Keratinocyte (primary cell): ENCODE data around the gene ITPKC. TPM values are rescaled to one million over a fixed set of nuclear protein-coding genes. Genes with fewer than 3 reads are reported as not detected.

Experiments used
- DNase-seq: peaks from one replicate; pipeline ENCODE4 v3.0.0-alpha.2; 2011; ENCODE audit warnings: low read depth, missing footprints, low spot score
- FAIRE-seq: peaks from 2 replicates; lab custom pipeline; 2011; peaks lifted over from hg19 to GRCh38; lab: Jason Lieb, UNC
- H2AFZ ChIP-seq: 2 replicates; pipeline ENCODE4 v1.6.0; 2012; ENCODE audit warnings: low read length, control low read depth, inconsistent platforms; ENCODE audit not compliant: control insufficient read depth
- H3K27ac ChIP-seq: 2 replicates; pipeline ENCODE4 v1.5.1; 2011; ENCODE audit warnings: low read length; ENCODE audit not compliant: control insufficient read depth, insufficient read depth
- H3K27me3 ChIP-seq: 3 replicates; pipeline ENCODE4 v1.6.0; 2011; ENCODE audit warnings: low read length; ENCODE audit not compliant: control insufficient read depth, insufficient read depth; ENCODE audit errors: extremely low read depth
- H3K36me3 ChIP-seq, 2 experiments: 2 replicates in 1 of 2; 3 replicates in 1 of 2; pipeline ENCODE4 v1.5.1; 2011; ENCODE audit warnings: low read length in 2 of 2, mild to moderate bottlenecking in 1 of 2; ENCODE audit not compliant: control insufficient read depth in 2 of 2, insufficient read depth in 2 of 2; ENCODE audit errors: extremely low read depth in 1 of 2
- H3K4me1 ChIP-seq: 3 replicates; pipeline ENCODE4 v1.5.1; 2011; ENCODE audit warnings: low read length; ENCODE audit not compliant: control insufficient read depth, insufficient read depth; ENCODE audit errors: extremely low read depth
- H3K4me2 ChIP-seq: 3 replicates; pipeline ENCODE4 v1.6.0; 2011; ENCODE audit warnings: low read depth, low read length; ENCODE audit not compliant: control insufficient read depth, insufficient read depth; ENCODE audit errors: extremely low read depth
- H3K4me3 ChIP-seq, 3 experiments: fragments of 200-600 bp in 1 of 3; sonication (generic) in 1 of 3; 2 replicates in 2 of 3; 3 replicates in 1 of 3; pipeline ENCODE4 v1.5.1; 2011 to 2016; ENCODE audit warnings: low read length in 3 of 3, mild to moderate bottlenecking in 3 of 3, control low read depth in 2 of 3, inconsistent platforms in 1 of 3, low read depth in 1 of 3, mixed read lengths in 1 of 3, mixed run types in 1 of 3, moderate library complexity in 1 of 3; ENCODE audit not compliant: control insufficient read depth in 2 of 3, insufficient read depth in 2 of 3; ENCODE audit errors: extremely low read depth in 1 of 3
- H3K79me2 ChIP-seq: 2 replicates; pipeline ENCODE4 v1.6.0; 2012; ENCODE audit warnings: low read length; ENCODE audit not compliant: control insufficient read depth, insufficient read depth
- H3K9ac ChIP-seq: 3 replicates; pipeline ENCODE4 v1.6.0; 2011; ENCODE audit warnings: low read length; ENCODE audit not compliant: control insufficient read depth, insufficient read depth; ENCODE audit errors: extremely low read depth
- H3K9me1 ChIP-seq: 3 replicates; pipeline ENCODE4 v1.6.0; 2011; ENCODE audit warnings: low read length; ENCODE audit not compliant: control insufficient read depth, insufficient read depth; ENCODE audit errors: extremely low read depth
- H3K9me3 ChIP-seq: 2 replicates; pipeline ENCODE4 v1.5.1; 2012; ENCODE audit warnings: low read depth, low read length; ENCODE audit not compliant: control insufficient read depth
- H4K20me1 ChIP-seq: 3 replicates; pipeline ENCODE4 v1.6.0; 2011; ENCODE audit warnings: low read length; ENCODE audit not compliant: control insufficient read depth, insufficient read depth; ENCODE audit errors: extremely low read depth
- EZH2 ChIP-seq: IDR thresholded peaks from one replicate; pipeline ENCODE4 v1.6.1; 2012; ENCODE audit warnings: inconsistent platforms, mild to moderate bottlenecking, low read length, moderate library complexity
- dilution Hi-C: fragments of 300-500 bp; cut with MboI; formaldehyde crosslinking; loops from one replicate; pipeline ENCODE4 v1.7.0; 2020; ENCODE audit warnings: low sequenced_read_pairs; ENCODE audit not compliant: extremely low pct_ligation_motif_present
- polyA plus RNA-seq, 5 experiments: library from polyadenylated mRNA; depleted of rRNA in 3 of 5; stranded (reverse) in 3 of 5; stranded (forward) in 1 of 5; unstranded in 1 of 5; fragments of >200 nt; gene quantifications; 1 replicate in 1 of 5; 2 replicates in 3 of 5; 3 replicates in 1 of 5; pipeline versions ENCODE4 v1.2.1 to v1.2.3, GENCODE V29; 2011 to 2012; ENCODE audit warnings: missing spikeins in 2 of 5, low read depth in 1 of 5, low replicate concordance in 1 of 5
- TF ChIP-seq, protein P1 (sequence below), 3 experiments: IDR thresholded peaks in 1 of 3; conservative IDR thresholded peaks in 1 of 3; optimal IDR thresholded peaks in 1 of 3; 2 replicates in 2 of 3; 3 replicates in 1 of 3; pipeline versions ENCODE3 to v1.5.1; 2011; ENCODE audit warnings: low read length in 3 of 3, mild to moderate bottlenecking in 3 of 3, moderate library complexity in 2 of 3, control low read depth in 1 of 3, inconsistent platforms in 1 of 3; ENCODE audit not compliant: insufficient read depth in 2 of 3; ENCODE audit errors: extremely low read depth in 1 of 3

The ITPKC gene
- polyA plus RNA-seq, 1 donor (not counting 4 experiments of a cell fraction or from before 2014, with no cell fraction given): 17.2 TPM

GRCh38 chr19:40778706-40779284 is 61.9 kb downstream of the ITPKC start:
- peak overlapping the region; percentile 93 for H3K9ac ChIP-seq
- H2AFZ ChIP-seq: peak overlapping the region; percentile 86
- FAIRE-seq (no peak), DNase-seq (no peak)
- peak overlapping the region; percentile 98 for H3K27ac ChIP-seq
- H3K27me3 ChIP-seq: no peaks in the 10 kb centered on the region
- no peaks in the 10 kb centered on the region for H4K20me1 ChIP-seq
- no peaks in the 10 kb centered on the region for H3K79me2 ChIP-seq
- TF ChIP-seq, protein P1, sequence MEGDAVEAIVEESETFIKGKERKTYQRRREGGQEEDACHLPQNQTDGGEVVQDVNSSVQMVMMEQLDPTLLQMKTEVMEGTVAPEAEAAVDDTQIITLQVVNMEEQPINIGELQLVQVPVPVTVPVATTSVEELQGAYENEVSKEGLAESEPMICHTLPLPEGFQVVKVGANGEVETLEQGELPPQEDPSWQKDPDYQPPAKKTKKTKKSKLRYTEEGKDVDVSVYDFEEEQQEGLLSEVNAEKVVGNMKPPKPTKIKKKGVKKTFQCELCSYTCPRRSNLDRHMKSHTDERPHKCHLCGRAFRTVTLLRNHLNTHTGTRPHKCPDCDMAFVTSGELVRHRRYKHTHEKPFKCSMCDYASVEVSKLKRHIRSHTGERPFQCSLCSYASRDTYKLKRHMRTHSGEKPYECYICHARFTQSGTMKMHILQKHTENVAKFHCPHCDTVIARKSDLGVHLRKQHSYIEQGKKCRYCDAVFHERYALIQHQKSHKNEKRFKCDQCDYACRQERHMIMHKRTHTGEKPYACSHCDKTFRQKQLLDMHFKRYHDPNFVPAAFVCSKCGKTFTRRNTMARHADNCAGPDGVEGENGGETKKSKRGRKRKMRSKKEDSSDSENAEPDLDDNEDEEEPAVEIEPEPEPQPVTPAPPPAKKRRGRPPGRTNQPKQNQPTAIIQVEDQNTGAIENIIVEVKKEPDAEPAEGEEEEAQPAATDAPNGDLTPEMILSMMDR (optimal IDR thresholded peaks at IDR 0.05 in 1 of 3, IDR thresholded peaks at IDR 0.05 in 1 of 3, conservative IDR thresholded peaks at IDR 0.05 in 1 of 3; ENCODE audit: extremely low read depth in 1 of 3, insufficient read depth in 2 of 3, low read length in 3 of 3): no peak
- no peak for TF ChIP-seq EZH2
- H3K4me3 ChIP-seq: peak overlapping the region; percentile 70 to 96 (median 81)
- H3K36me3 ChIP-seq: no peaks in the 10 kb centered on the region
- dilution Hi-C loops: no loop called here
- H3K9me3 ChIP-seq: no peaks in the 10 kb centered on the region
- H3K4me1 ChIP-seq: peaks cover 26% of the 10 kb centered on the region
- no peaks in the 10 kb centered on the region for H3K9me1 ChIP-seq
- H3K4me2 ChIP-seq: peak overlapping the region; percentile 64

- no peak for TF ChIP-seq EZH2
- TF ChIP-seq, protein P1 (optimal IDR thresholded peaks at IDR 0.05 in 1 of 3, IDR thresholded peaks at IDR 0.05 in 1 of 3, conservative IDR thresholded peaks at IDR 0.05 in 1 of 3; ENCODE audit: extremely low read depth in 1 of 3, insufficient read depth in 2 of 3, low read length in 3 of 3): no peak
- FAIRE-seq: no peak
Observed at GRCh38 chr19:40780582-40780981, 63.7 kb downstream of the ITPKC start.

More at GRCh38 chr19:40780582-40780981, 63.7 kb downstream of the ITPKC start:
- DNase-seq: no peak
- H3K4me1 ChIP-seq: peaks cover 12% of the 10 kb centered on the region
- dilution Hi-C loops: no loop called here
- H3K9ac ChIP-seq: no peak overlapping the region
- H3K9me1 ChIP-seq: no peaks in the 10 kb centered on the region
- H3K27me3 ChIP-seq: no peaks in the 10 kb centered on the region
- no peak overlapping the region for H3K4me2 ChIP-seq
- H3K27ac ChIP-seq: no peak overlapping the region
- no peaks in the 10 kb centered on the region for H3K9me3 ChIP-seq
- no peak overlapping the region for H3K4me3 ChIP-seq
- H3K36me3 ChIP-seq: no peaks in the 10 kb centered on the region
- no peaks in the 10 kb centered on the region for H3K79me2 ChIP-seq
- H4K20me1 ChIP-seq: no peaks in the 10 kb centered on the region
- H2AFZ ChIP-seq: no peak overlapping the region
